IPS-18c (cell line): ENCODE data around the gene AZIN2.
A peak's percentile ranks its signal among the peaks of the same experiment; 100 is the strongest.
"Not testable (repeated sequence)": the region's sequence is repeated elsewhere in the genome, so short reads cannot be mapped to it uniquely, and the experiment has no call there.

Source experiments
- H3K4me3 ChIP-seq: 2 replicates; pipeline ENCODE4 v1.7.0; 2013; ENCODE audit warnings: low read depth, mild to moderate bottlenecking, low read length, moderate library complexity; ENCODE audit not compliant: insufficient read depth
- H3K9me3 ChIP-seq: one replicate; pipeline ENCODE4 v1.6.1; 2013; ENCODE audit warnings: mild to moderate bottlenecking, low read length, moderate library complexity; ENCODE audit not compliant: control insufficient read depth, insufficient read depth

The AZIN2 gene

DNA sequence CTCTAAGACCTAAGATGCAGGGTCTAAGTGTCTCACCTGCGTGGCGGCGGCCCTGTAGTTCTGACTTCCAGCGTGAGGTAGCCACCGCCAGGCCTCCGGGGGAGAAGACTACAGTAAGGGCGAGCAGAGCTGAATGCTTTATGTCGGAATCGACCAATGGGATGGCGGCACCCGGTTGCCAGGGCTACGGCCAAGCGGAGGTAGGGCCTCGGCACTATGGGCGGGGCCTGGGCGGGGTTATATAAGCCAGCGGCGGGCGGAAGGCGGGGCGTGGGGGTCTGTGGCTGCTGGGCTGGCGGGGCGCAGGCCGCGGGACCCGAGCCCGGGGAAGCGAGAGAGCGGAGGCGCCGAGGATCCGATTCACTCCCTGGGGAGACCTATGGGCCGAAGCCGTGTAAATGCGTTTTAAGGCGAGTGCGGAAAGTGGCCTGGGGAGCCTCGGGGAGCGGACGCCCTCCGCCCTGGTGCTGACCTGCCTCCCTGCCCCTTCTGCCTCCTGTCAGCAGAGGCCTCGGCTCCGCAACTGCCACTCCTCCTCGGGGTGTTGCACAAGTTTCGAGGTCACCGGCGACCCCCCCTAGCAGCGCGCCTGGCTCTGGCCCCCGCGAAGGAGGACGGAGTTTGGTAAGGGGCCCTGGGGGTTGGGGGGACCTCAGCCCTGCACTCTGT, at the start of gene AZIN2:
AZIN2 (plus strand) TSS at position 269 of the 669 bp plus-strand sequence. CDS start 1,097 bp downstream, outside the sequence.
- H3K4me3 ChIP-seq: peak within 1 kb of the TSS; percentile 80
- no peaks in the 10 kb centered on the region for H3K9me3 ChIP-seq

- Histone ChIP-seq H3K9me3 (no peaks in the 10 kb centered on the region), H3K4me3 (no peak overlapping the region)
Measured at GRCh38 chr1:33031506-33031905, 49.4 kb upstream of the AZIN2 start.

DNA sequence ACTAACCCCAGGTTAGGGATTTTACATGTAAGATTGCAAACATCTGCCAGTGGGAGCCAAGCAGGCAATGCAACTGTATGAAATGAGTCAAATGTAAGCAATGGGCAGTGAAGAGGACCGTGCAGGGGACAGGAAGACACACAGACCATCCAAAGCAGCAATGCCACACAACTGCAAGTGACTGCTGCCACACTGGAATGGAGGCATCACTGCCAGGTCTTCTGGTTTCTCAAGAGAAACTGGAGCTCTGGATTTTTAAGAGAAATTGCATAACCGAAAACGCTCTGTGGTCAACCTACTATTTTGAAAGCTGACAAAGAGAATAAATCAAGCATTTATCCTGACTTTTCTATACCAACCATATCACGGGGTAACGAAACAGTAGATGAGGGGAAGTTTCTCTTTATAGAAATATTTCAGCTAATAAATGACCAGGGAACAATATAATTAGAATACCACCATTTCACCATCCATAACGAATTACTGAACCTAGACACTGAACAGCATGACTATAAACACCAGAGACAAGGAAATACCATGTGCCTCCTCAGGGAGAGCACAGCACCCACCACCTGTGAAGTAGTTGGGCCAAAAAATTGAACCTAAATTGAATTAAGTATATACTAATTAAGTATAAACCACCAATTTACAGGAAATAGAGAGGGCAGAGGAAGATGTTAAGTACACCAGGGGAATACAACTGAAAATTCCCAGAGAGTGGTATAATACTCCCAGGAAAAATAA, 48.7 kb upstream of the AZIN2 start:
- no peak overlapping the region for H3K4me3 ChIP-seq
- no peaks in the 10 kb centered on the region for H3K9me3 ChIP-seq

GRCh38 chr1:33036051-33036525, 44.9 kb upstream of the AZIN2 start:
- Histone ChIP-seq H3K4me3 (peak overlapping the region; percentile 82), H3K9me3 (peaks cover 2% of the 10 kb centered on the region)

DNA sequence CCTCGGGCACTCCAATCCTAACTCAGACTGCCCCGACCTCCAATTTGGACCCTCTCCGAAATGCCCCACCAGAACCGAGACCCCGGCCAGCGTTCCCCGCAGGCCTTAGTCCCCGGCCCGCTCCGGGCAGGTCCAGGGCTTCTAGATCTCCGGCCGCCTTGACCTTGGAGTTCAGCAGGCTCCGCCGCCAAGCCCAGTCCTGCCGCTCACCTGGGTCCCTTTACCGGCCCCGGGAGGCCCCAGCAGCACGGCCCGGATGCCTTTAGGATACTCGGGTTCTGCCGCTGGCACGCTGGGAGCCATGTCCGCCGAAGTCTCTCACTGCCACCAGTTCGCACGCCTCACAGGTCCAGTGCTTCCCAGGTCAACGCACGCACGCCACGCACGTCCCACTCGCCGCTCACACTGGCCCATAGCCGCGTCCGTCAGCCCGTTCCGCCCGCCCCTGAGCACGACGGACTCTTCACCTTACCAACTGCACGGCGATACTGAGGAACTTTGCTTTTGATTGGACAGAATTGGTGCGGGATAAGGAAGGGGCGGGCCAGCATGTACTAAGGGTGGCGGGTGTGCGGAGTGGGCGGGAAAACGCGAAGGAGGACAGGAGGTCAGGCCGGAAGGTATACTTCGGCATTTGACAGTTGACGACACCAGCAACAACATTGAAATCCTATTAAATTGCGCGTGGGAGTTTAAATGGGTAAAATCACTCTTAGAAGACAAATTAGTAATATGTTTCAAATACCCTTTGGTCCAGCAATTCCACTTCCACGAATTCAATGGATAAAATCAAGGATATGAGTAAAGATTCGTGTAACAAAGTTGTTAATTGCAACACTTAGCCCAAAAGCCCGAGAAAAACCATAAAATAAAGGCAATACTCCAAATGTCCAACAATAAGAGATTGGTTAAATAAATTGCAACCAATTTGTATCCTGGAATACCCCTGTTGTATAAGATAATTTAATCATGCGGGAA, 44.1 kb upstream of the AZIN2 start, which contains the start of gene AK2:
AK2 (minus strand) TSS at position 358 of the 978 bp plus-strand sequence; CDS start at position 303, 55 bp downstream.
- H3K4me3 ChIP-seq: peak within 1 kb of the TSS; percentile 82
- H3K9me3 ChIP-seq: peaks cover 2% of the 10 kb centered on the region

GRCh38 chr1:33039840-33040239, 41.1 kb upstream of the AZIN2 start:
- Histone ChIP-seq H3K9me3 (peaks cover 2% of the 10 kb centered on the region), H3K4me3 (no peak overlapping the region)

GRCh38 chr1:33041026-33041425, 39.9 kb upstream of the AZIN2 start:
- H3K9me3 ChIP-seq: peaks cover 2% of the 10 kb centered on the region

GRCh38 chr1:33042831-33043230, 38.1 kb upstream of the AZIN2 start:
- no peaks in the 10 kb centered on the region for H3K9me3 ChIP-seq
- no peak overlapping the region for H3K4me3 ChIP-seq

More at GRCh38 chr1:33041026-33041425, 39.9 kb upstream of the AZIN2 start:
- no peak overlapping the region for H3K4me3 ChIP-seq

- H3K9me3 ChIP-seq: no peaks in the 10 kb centered on the region
- H3K4me3 ChIP-seq: no peak overlapping the region
Measured at GRCh38 chr1:33043267-33044092, 37.5 kb upstream of the AZIN2 start.

DNA sequence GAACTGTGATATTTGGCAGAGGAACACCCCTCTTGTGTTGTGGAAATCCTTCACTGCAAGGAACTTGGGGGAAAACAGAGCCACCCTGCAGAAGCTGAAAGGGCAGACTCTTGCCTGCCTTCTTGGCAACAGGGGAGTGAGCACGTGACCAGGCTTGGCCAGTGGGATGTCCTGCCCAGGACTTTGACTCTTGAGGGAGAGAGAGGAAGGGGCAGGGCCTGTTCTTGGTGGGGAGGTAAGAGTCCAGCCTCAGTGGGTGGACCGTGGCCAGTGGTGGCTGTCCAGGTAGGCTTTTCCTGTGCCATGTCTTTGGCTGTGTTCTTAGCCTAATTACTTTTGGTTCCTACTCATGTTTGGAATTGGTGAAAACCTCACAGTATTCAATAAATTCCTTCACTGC, 35.7 kb upstream of the AZIN2 start:
- no peak overlapping the region for H3K4me3 ChIP-seq

DNA sequence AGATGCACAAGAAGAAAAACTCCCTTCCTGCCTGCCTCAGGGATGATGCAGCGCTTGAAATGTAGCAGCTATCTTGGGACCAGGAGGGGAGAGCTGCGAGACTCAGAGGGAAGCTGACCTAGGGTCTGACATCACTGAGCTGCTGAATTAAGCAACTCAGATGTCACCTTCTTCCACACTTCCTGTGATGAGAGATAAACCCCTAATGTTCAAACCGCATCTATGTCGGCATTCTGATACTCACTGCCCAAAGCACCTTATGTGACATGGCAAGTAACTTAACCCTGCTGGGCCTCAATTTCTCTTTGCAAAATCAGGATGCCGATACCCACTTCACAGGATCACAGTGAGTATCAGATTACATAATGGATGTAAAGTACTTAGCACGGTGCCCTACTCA, 35.1 kb upstream of the AZIN2 start:
- H3K4me3 ChIP-seq: no peak overlapping the region
- no peaks in the 10 kb centered on the region for H3K9me3 ChIP-seq

More for the DNA sequence above, 35.7 kb upstream of the AZIN2 start:
- no peaks in the 10 kb centered on the region for H3K9me3 ChIP-seq

GRCh38 chr1:33046234-33046633, 34.7 kb upstream of the AZIN2 start:
- not testable (repeated sequence) for H3K4me3 ChIP-seq, H3K9me3 ChIP-seq

- H3K4me3 ChIP-seq: no peak overlapping the region
- no peaks in the 10 kb centered on the region for H3K9me3 ChIP-seq
Measured at GRCh38 chr1:33047290-33047689, 33.7 kb upstream of the AZIN2 start.

DNA sequence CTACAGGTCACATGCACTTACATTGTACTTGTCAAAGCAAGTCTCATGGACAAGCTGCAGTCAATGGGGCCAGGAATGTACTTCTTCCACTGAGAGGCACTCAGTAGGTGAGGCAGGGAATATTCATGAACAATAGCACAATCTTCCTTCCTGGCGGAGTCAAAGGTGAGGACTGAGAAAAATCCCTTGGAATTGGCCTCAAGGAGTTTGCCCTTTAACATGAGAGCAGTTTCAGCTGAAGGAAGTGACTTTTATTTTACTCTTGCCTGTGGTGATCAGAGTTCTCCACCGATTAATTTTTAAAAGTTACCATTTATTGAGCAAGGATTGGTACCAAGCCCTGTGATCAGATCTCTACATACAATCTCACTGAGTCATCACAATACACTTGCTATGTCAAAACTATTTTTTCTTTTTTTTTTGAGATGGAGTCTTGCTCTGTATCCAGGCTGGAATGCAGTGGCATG, 33.1 kb upstream of the AZIN2 start:
- Histone ChIP-seq H3K9me3 (no peaks in the 10 kb centered on the region), H3K4me3 (no peak overlapping the region)

GRCh38 chr1:33048426-33048825, 32.5 kb upstream of the AZIN2 start:
- H3K4me3 ChIP-seq: no peak overlapping the region
- H3K9me3 ChIP-seq: no peaks in the 10 kb centered on the region

GRCh38 chr1:33049371-33049770, 31.6 kb upstream of the AZIN2 start:
- H3K4me3 ChIP-seq: no peak overlapping the region
- H3K9me3 ChIP-seq: no peaks in the 10 kb centered on the region
